Endothelial cell of umbilical vein (primary cell): ENCODE data around the gene RAPGEF4. TPM values are rescaled to one million over a fixed set of nuclear protein-coding genes. Genes with fewer than 3 reads are reported as not detected.
"Not testable (repeated sequence)": the region's sequence is repeated elsewhere in the genome, so short reads cannot be mapped to it uniquely, and the experiment has no call there.

Source experiments
- BruUV-seq: library from RNA; stranded (reverse); fragments of 400-500 nt; replicated peaks from 2 replicates; lab custom pipeline; 2021; lab: Mats Ljungman, UMichigan
- CTCF ChIA-PET: fragments of 300-600, 350-600 bp; sonication (Branson Sonifier 250); formaldehyde crosslinking; loops from one replicate; lab custom pipeline; 2021; ENCODE audit warnings: antibody characterized with exemption, inconsistent platforms; lab: Charles Lee
- POLR2A ChIA-PET: fragments of 300-600, 350-600 bp; sonication (Branson Sonifier 250); formaldehyde crosslinking; loops from one replicate; lab custom pipeline; 2021; ENCODE audit warnings: antibody characterized with exemption, inconsistent platforms; lab: Charles Lee
- DNase-seq: peaks from one replicate; pipeline ENCODE4 v3.0.0-alpha.2; 2011; ENCODE audit warnings: low read depth, low spot score
- FAIRE-seq: peaks from 2 replicates; lab custom pipeline; 2011; peaks lifted over from hg19 to GRCh38; lab: Jason Lieb, UNC
- H2AFZ ChIP-seq: 2 replicates; pipeline ENCODE4 v1.6.0; 2012; ENCODE audit warnings: low read depth, low read length, control low read depth, inconsistent platforms
- H3K27ac ChIP-seq: 2 replicates; pipeline ENCODE4 v1.5.1; 2011; ENCODE audit warnings: low read depth, mild to moderate bottlenecking, control low read depth, low read length, moderate library complexity; ENCODE audit not compliant: insufficient read depth
- H3K27me3 ChIP-seq, 2 experiments: 2 replicates each; pipeline versions ENCODE4 v1.6.0 to v1.6.1; 2011; ENCODE audit warnings: low read length in 2 of 2, mixed read lengths in 1 of 2; ENCODE audit not compliant: control insufficient read depth in 2 of 2, insufficient read depth in 2 of 2
- H3K36me3 ChIP-seq, 2 experiments: 2 replicates in 1 of 2; 3 replicates in 1 of 2; pipeline ENCODE4 v1.5.1; 2011; ENCODE audit warnings: low read length in 2 of 2, mild to moderate bottlenecking in 1 of 2, moderate library complexity in 1 of 2; ENCODE audit not compliant: control insufficient read depth in 2 of 2, insufficient read depth in 2 of 2; ENCODE audit errors: extremely low read depth in 1 of 2
- H3K4me1 ChIP-seq: 3 replicates; pipeline ENCODE4 v1.5.1; 2011; ENCODE audit warnings: mild to moderate bottlenecking, low read length; ENCODE audit not compliant: control insufficient read depth, insufficient read depth; ENCODE audit errors: extremely low read depth
- H3K4me2 ChIP-seq: 2 replicates; pipeline ENCODE4 v1.6.1; 2011; ENCODE audit warnings: low read length, control low read depth, mixed read lengths; ENCODE audit not compliant: insufficient read depth
- H3K4me3 ChIP-seq, 3 experiments: fragments of 200-600 bp in 1 of 3; sonication (generic), shearing (Covaris generic) in 1 of 3; replicated peaks in 1 of 3; 2 replicates each; pipeline ENCODE4 v1.5.1; 2011 to 2016; ENCODE audit warnings: control low read depth in 3 of 3, low read length in 3 of 3, mild to moderate bottlenecking in 2 of 3, inconsistent platforms in 1 of 3, low read depth in 1 of 3, moderate library complexity in 1 of 3; ENCODE audit not compliant: insufficient read depth in 1 of 3
- H3K79me2 ChIP-seq: 2 replicates; pipeline ENCODE4 v1.6.0; 2012; ENCODE audit warnings: low read length, inconsistent platforms; ENCODE audit not compliant: control insufficient read depth, insufficient read depth
- H3K9ac ChIP-seq: replicated peaks from 2 replicates; pipeline ENCODE3; 2011; ENCODE audit warnings: low read length, control low read depth; ENCODE audit not compliant: insufficient read depth; ENCODE audit errors: extremely low read depth
- H3K9me1 ChIP-seq: replicated peaks from 3 replicates; pipeline ENCODE4 v1.6.0; 2011; ENCODE audit warnings: mild to moderate bottlenecking, low read length; ENCODE audit not compliant: control insufficient read depth, insufficient read depth; ENCODE audit errors: extremely low read depth
- H3K9me3 ChIP-seq: replicated peaks from 2 replicates; pipeline ENCODE4 v1.5.1; 2012; ENCODE audit warnings: low read length, inconsistent platforms; ENCODE audit not compliant: control insufficient read depth, insufficient read depth
- H4K20me1 ChIP-seq: replicated peaks from 2 replicates; pipeline ENCODE3; 2011; ENCODE audit warnings: mild to moderate bottlenecking, low read length; ENCODE audit not compliant: control insufficient read depth, insufficient read depth; ENCODE audit errors: extremely low read depth
- EZH2 ChIP-seq: IDR thresholded peaks from 2 replicates; pipeline ENCODE4 v1.6.1; 2012; ENCODE audit warnings: borderline replicate concordance, low read depth, mild to moderate bottlenecking, moderate library complexity, low read length, inconsistent platforms; ENCODE audit not compliant: severe bottlenecking
- FOS ChIP-seq: IDR thresholded peaks from 2 replicates; pipeline ENCODE4 v1.6.1; 2011; ENCODE audit warnings: mild to moderate bottlenecking, low read length, moderate library complexity, borderline replicate concordance; ENCODE audit not compliant: insufficient read depth
- GATA2 ChIP-seq: IDR thresholded peaks from 2 replicates; pipeline ENCODE4 v1.7.0; 2011; ENCODE audit warnings: low read depth, mild to moderate bottlenecking, moderate library complexity, mixed read lengths, low read length; ENCODE audit not compliant: insufficient read length, insufficient read depth
- JUN ChIP-seq: IDR thresholded peaks from 2 replicates; pipeline ENCODE4 v1.6.1; 2011; ENCODE audit warnings: borderline replicate concordance, low read depth; ENCODE audit not compliant: insufficient read length, insufficient read depth
- MYC ChIP-seq: IDR thresholded peaks from one replicate; pipeline ENCODE4 v1.6.1; 2011; ENCODE audit warnings: mild to moderate bottlenecking, low read depth, low read length
- POLR2A ChIP-seq: IDR thresholded peaks from 2 replicates; pipeline ENCODE4 v1.6.1; 2012; ENCODE audit warnings: low read depth, mild to moderate bottlenecking, control low read depth, low read length
- POLR2AphosphoS5 ChIP-seq: IDR thresholded peaks from 2 replicates; pipeline ENCODE4 v1.6.1; 2012; ENCODE audit warnings: low read depth, mild to moderate bottlenecking, control low read depth, low read length, moderate library complexity; ENCODE audit not compliant: insufficient read depth
- dilution Hi-C: fragments of 300-500 bp; cut with MboI; formaldehyde crosslinking; loops from one replicate; pipeline ENCODE4 v1.15.0; 2019; ENCODE audit warnings: low sequenced_read_pairs; ENCODE audit not compliant: extremely low pct_ligation_motif_present
- intact Hi-C: fragments of 100-400 bp; cut with micrococcal nuclease; formaldehyde crosslinking; loops from one replicate; pipeline ENCODE4 v1.10.0; 2022
- polyA plus RNA-seq, 4 experiments: library from polyadenylated mRNA; depleted of rRNA in 3 of 4; stranded (reverse) in 3 of 4; unstranded in 1 of 4; fragments of >200 nt; gene quantifications; 2 replicates each; pipeline versions ENCODE4 v1.2.1 to v1.2.3, GENCODE V29; 2011 to 2012; ENCODE audit warnings: missing spikeins in 1 of 4
- total RNA-seq: library from RNA; stranded (reverse); gene quantifications from 2 replicates; pipeline ENCODE4 v1.2.3, GENCODE V29; 2021
- TF ChIP-seq, protein P1 (sequence below), 2 donors: IDR thresholded peaks; 1 replicate in 1 of 2; 2 replicates in 1 of 2; pipeline ENCODE4 v1.5.1; 2011; ENCODE audit warnings: low read length in 2 of 2, mild to moderate bottlenecking in 2 of 2, moderate library complexity in 2 of 2, control low read depth in 1 of 2, inconsistent platforms in 1 of 2, low read depth in 1 of 2; ENCODE audit not compliant: insufficient read depth in 1 of 2; ENCODE audit errors: extremely low read depth in 1 of 2
- TF ChIP-seq, protein P2 (sequence below): IDR thresholded peaks from 2 replicates; pipeline ENCODE4 v1.6.1; 2011; ENCODE audit not compliant: insufficient read depth, insufficient read length

The RAPGEF4 gene
- total and polyA plus RNA-seq, 2 donors (not counting 3 experiments of a cell fraction or from before 2014, with no cell fraction given), result 7.2 to 9.2 TPM

DNA sequence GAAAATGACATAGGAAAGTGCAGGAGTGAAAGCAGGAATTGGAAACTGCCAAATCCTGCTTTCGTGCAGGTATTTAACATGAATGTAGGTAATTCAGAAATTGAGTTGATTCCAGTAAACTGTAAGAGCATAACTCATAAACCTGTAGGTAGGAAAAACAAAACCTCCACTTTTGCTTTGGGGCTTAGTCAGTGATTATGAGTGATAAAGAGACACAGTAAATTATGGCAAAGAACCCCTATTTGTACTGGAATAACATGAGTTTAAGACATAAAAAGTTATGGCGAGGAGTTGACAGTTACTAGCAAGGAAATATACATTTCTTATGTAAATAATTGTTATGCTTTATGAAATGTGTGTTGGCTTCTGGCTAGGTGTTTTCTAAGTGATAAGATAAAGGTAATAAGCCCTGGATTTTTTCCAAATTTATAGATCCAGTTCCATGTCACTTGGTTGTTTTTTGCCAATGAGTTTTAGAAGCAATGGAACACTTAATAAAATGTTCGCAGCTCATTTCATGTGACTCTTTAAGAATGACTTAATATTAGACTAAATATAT, 357.3 kb downstream of the RAPGEF4 start:
- Histone ChIP-seq H3K27ac (no peak overlapping the region), H4K20me1 (no peaks in the 10 kb centered on the region), H3K79me2 (peaks cover 2% of the 10 kb centered on the region), H3K4me3 (no peak overlapping the region), H3K4me2 (no peak overlapping the region), H3K27me3 (no peaks in the 10 kb centered on the region), H3K36me3 (peaks cover 0 to 3% of the 10 kb centered on the region in 2 experiments), H3K9me1 (no peaks in the 10 kb centered on the region), H3K9me3 (no peaks in the 10 kb centered on the region), H3K4me1 (no peaks in the 10 kb centered on the region), H3K9ac (no peak overlapping the region), H2AFZ (no peak overlapping the region)
- ChIA-PET CTCF (interaction anchor here (1.2 to 3.9 kb wide), 3 partner anchors 66 to 149 kb away, joined by 3 to 22 read pairs (median 18); no protein-coding TSS in a partner anchor), POLR2A (no interaction called here)
- DNase-seq (no peak), FAIRE-seq (no peak)
- TF ChIP-seq FOS, result no peak
- TF ChIP-seq GATA2, result no peak
- TF ChIP-seq EZH2, result no peak
- no peak for TF ChIP-seq MYC
- TF ChIP-seq POLR2A, result no peak
- TF ChIP-seq POLR2AphosphoS5, result no peak
- TF ChIP-seq JUN, result no peak
- TF ChIP-seq, protein P1, sequence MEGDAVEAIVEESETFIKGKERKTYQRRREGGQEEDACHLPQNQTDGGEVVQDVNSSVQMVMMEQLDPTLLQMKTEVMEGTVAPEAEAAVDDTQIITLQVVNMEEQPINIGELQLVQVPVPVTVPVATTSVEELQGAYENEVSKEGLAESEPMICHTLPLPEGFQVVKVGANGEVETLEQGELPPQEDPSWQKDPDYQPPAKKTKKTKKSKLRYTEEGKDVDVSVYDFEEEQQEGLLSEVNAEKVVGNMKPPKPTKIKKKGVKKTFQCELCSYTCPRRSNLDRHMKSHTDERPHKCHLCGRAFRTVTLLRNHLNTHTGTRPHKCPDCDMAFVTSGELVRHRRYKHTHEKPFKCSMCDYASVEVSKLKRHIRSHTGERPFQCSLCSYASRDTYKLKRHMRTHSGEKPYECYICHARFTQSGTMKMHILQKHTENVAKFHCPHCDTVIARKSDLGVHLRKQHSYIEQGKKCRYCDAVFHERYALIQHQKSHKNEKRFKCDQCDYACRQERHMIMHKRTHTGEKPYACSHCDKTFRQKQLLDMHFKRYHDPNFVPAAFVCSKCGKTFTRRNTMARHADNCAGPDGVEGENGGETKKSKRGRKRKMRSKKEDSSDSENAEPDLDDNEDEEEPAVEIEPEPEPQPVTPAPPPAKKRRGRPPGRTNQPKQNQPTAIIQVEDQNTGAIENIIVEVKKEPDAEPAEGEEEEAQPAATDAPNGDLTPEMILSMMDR (IDR thresholded peaks at IDR 0.05; ENCODE audit: extremely low read depth in 1 of 2, insufficient read depth in 1 of 2, low read depth in 1 of 2, low read length in 2 of 2), result no peak
- TF ChIP-seq, protein P2, sequence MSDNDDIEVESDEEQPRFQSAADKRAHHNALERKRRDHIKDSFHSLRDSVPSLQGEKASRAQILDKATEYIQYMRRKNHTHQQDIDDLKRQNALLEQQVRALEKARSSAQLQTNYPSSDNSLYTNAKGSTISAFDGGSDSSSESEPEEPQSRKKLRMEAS, result no peak
- dilution Hi-C loops (no loop called here), intact Hi-C loops (no loop called here)
- no TSS peak for BruUV-seq

DNA sequence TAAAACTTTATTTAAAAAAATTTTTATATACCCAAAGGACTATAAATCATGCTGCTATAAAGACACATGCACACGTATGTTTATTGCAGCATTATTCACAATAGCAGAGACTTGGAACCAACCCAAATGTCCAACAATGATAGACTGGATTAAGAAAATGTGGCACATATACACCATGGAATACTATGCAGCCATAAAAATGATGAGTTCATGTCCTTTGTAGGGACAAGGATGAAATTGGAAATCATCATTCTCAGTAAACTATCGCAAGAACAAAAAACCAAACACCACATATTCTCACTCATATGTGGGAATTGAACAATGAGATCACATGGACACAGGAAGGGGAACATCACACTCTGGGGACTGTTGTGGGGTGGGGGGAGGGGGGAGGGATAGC, 358.0 kb downstream of the RAPGEF4 start:
- intact Hi-C loops, H3K4me2 ChIP-seq, FAIRE-seq, H3K27me3 ChIP-seq, dilution Hi-C loops, H3K27ac ChIP-seq, H3K36me3 ChIP-seq, H3K9me3 ChIP-seq, DNase-seq, H4K20me1 ChIP-seq, H3K4me1 ChIP-seq, H3K4me3 ChIP-seq, POLR2A ChIA-PET, H3K79me2 ChIP-seq, H3K9me1 ChIP-seq, H2AFZ ChIP-seq, H3K9ac ChIP-seq, BruUV-seq: not testable (repeated sequence)
- CTCF ChIA-PET, result interaction anchor here (3.9 kb wide), 1 partner anchor 66 kb away, joined by 18 read pairs; no protein-coding TSS in a partner anchor
